Thyroid gland (tissue), 4 donors: Measurements from ENCODE around the gene FAM72A.
"Not testable (repeated sequence)": the region's sequence is repeated elsewhere in the genome, so short reads cannot be mapped to it uniquely, and the experiment has no call there.

ENCODE experiments used
- POLR2A ChIP-seq, 2 donors: fragments of 450-650 bp; IDR thresholded peaks; one replicate each; pipeline ENCODE4 v1.6.1; 2017; ENCODE audit warnings: antibody characterized with exemption in 2 of 2, mild to moderate bottlenecking in 2 of 2, moderate library complexity in 1 of 2
- TF ChIP-seq, protein P1 (sequence below), 6 experiments: fragments of 200-600 bp in 3 of 6; fragments of 450-650 bp in 3 of 6; sonication (generic) in 3 of 6; IDR thresholded peaks; one replicate each; pipeline ENCODE4 v1.5.1; 2016 to 2019; ENCODE audit warnings: antibody characterized with exemption in 6 of 6, mild to moderate bottlenecking in 2 of 6, inconsistent platforms in 1 of 6, moderate library complexity in 1 of 6

DNA sequence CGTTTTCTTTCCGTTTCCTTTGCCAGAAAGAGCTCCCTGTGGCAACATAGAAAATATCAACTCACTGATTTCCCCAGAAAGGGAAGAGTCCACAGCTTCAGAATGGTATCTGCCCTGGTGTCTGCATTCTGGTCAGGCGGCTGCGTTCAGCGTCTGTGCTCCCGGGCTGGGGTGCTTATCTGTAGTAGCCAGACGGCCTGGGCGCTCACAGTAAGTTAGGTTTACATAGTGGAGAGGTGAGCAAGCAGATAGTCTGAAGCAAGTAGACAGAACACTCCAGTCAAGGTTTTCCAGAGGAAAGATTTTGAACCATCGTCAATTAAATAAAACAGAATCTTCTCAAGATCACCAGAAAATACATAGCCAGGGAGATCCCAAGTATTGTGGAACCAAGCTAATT, 29.4 kb upstream of the FAM72A start:
- TF ChIP-seq, protein P1, sequence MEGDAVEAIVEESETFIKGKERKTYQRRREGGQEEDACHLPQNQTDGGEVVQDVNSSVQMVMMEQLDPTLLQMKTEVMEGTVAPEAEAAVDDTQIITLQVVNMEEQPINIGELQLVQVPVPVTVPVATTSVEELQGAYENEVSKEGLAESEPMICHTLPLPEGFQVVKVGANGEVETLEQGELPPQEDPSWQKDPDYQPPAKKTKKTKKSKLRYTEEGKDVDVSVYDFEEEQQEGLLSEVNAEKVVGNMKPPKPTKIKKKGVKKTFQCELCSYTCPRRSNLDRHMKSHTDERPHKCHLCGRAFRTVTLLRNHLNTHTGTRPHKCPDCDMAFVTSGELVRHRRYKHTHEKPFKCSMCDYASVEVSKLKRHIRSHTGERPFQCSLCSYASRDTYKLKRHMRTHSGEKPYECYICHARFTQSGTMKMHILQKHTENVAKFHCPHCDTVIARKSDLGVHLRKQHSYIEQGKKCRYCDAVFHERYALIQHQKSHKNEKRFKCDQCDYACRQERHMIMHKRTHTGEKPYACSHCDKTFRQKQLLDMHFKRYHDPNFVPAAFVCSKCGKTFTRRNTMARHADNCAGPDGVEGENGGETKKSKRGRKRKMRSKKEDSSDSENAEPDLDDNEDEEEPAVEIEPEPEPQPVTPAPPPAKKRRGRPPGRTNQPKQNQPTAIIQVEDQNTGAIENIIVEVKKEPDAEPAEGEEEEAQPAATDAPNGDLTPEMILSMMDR (IDR thresholded peaks at IDR 0.05): not testable (repeated sequence)
- TF ChIP-seq POLR2A (IDR thresholded peaks at IDR 0.05): not testable (repeated sequence)
